LNCaP clone FGC (cell line): ENCODE measurements around the gene NOTCH4.

Experiments used
- DNase-seq: peaks from one replicate; pipeline ENCODE4 v3.0.0-alpha.2; 2011; ENCODE audit warnings: low read depth
- H3K4me3 ChIP-seq: 2 replicates; pipeline ENCODE4 v1.5.1; 2011; ENCODE audit warnings: mild to moderate bottlenecking, low read depth, low read length, control low read depth
- TF ChIP-seq, protein P1 (sequence below): IDR thresholded peaks from 2 replicates; pipeline ENCODE4 v1.5.1; 2012; ENCODE audit warnings: mild to moderate bottlenecking; ENCODE audit not compliant: control insufficient read depth, insufficient read depth; ENCODE audit errors: extremely low read depth

NOTCH4 gene

DNA sequence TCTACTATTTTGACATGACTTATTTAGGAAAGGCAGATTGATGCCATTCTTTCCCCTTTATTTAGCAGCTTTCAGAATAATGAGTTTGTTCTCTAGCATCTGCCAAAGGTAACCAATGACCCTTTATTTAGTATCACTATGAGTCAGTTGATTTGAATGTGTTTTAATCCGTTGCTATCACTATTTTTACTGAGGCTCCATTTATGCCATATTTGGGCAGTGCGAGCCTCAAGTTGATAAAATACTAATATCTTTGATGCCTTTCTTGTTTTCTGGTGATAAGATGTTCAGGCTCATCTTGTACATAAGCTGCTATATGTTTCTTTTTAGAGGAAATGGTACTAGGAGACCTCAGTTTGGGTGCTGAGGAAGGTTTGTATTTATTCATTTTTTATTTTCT is 15.6 kb upstream of the NOTCH4 start:
- TF ChIP-seq, protein P1, sequence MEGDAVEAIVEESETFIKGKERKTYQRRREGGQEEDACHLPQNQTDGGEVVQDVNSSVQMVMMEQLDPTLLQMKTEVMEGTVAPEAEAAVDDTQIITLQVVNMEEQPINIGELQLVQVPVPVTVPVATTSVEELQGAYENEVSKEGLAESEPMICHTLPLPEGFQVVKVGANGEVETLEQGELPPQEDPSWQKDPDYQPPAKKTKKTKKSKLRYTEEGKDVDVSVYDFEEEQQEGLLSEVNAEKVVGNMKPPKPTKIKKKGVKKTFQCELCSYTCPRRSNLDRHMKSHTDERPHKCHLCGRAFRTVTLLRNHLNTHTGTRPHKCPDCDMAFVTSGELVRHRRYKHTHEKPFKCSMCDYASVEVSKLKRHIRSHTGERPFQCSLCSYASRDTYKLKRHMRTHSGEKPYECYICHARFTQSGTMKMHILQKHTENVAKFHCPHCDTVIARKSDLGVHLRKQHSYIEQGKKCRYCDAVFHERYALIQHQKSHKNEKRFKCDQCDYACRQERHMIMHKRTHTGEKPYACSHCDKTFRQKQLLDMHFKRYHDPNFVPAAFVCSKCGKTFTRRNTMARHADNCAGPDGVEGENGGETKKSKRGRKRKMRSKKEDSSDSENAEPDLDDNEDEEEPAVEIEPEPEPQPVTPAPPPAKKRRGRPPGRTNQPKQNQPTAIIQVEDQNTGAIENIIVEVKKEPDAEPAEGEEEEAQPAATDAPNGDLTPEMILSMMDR, result no peak
- H3K4me3 ChIP-seq, result no peak overlapping the region
- no peak for DNase-seq

DNA sequence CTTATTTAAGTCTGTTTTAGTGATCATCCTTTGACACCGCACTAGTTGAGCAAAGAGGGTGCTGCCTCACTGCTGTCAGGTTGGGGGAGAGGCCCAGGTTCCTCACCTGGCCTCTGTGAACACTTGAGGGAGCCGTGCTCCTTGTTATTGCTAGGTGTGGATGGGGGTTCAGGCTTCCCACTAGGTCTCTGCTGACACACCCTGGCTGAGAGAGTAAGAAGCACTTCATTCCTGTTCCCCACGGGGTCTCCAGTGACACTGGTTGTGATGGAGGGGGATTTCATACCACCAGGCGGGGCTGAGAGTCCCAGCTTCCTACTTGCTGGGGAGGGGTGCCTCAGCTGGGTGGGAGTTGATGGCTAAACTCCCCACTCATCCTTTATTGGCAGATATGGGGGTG is 11.1 kb upstream of the NOTCH4 start:
- TF ChIP-seq, protein P1, result no peak
- DNase-seq, result no peak
- no peak overlapping the region for H3K4me3 ChIP-seq

DNA sequence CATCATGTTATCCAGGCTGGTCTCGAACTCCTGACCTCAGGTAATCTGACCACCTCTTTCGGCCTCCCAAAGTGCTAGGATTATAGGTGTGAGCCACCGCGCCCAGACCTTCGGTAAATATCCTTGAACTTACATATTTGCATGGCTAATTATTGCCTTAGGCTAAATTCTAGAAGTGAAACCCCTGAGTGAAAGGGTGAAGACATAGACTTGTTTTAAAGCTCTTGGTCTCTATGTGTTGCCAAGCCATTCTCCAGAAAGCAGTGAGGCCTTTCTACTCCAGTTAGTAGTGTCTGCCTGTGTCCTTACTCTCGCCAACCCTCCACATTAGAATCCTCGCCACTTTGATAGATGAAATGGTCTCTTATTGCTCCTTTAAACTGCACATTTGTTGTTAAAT is 2.6 kb upstream of the NOTCH4 start:
- DNase-seq, result no peak
- TF ChIP-seq, protein P1, result no peak
- H3K4me3 ChIP-seq, result no peak overlapping the region

DNA sequence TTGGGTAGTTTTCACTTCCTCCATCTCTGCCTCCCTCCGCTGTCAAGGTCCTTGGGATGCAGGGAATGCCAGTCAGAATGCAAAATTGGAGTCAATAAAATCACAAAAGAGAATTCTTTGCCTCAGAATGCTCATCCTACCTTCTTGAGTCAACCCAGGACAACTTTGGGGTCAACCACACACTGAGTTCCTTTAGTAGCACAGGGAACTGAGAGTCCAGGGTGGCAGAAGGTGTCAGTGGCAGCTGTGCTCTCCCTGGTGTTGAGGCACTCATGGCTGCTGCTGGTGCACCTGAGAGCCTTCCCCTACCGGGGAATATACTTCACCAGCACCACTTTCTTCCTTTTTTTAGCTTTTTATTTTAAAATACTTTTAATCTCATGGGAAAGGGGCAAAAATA is 829 bp upstream of the NOTCH4 start:
- H3K4me3 ChIP-seq, result no peak overlapping the region
- no peak for DNase-seq
- TF ChIP-seq, protein P1, result no peak

DNA sequence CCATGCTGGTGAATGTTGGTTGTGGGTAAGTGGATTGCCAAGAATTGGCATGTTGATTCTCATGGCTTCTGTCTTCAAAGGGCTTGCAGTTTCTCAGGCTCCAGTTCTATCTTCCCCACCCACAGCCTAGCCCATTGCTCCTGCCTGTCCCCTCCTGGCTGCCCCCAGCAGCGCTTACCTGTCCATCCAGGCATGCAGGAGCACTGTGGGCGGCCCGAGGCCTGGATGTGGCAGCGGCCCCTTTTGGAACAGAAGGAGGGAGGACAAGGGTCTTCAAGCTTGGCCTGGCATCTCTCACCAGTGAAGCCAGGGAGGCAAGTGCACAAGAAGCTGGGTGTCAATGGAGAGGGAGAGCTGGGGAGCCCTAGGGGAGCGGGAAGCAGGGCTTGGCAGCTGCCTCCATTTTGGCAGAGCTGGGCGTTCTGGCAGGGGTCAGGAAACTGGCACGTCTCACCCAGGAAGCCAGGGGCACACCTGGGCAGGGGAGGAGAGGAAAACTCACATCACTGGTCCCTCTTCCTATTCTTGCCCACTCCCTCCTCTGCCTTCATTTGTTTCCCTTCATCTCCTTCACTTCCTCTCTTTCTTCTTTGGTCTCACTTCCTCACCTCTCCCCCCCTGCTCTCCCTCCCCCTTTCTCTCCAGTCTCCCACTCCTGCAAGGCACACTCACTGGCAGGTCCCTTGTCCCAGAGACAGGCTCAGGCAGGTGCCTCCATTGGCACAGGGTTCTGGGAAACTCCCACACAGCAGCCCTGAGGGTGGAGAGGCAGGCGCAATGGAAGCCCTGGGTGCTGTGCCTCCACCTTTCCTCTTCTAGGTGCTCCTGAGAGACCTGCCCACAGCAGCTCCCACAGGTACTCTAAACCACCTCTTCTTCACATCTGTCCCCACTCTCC is 1.3 kb downstream of the NOTCH4 start:
- DNase-seq, result no peak

DNA sequence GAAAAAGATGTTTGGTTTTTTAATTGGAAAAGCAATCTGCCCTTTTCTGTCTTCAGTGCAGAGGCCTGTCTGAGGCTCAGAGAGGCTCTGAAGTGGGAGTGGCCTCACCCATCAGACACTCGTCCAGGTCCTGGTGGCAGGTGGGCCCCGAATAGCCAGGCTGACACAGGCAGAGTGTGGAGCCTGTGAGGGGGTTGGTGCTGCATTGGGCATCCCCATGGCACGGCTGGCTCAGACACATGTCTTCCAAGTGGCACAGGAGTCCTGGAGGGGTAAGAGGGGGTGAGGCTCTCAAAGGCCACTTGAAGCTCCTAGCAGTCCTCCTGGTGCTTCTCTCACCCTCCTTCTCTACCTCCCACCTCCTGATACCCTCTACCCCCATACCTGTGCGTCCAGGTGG is 3.8 kb downstream of the NOTCH4 start:
- no peak overlapping the region for H3K4me3 ChIP-seq
- no peak for DNase-seq
- TF ChIP-seq, protein P1, result no peak

More for the DNA sequence above, 1.3 kb downstream of the NOTCH4 start:
- TF ChIP-seq, protein P1, result no peak
- H3K4me3 ChIP-seq, result no peak overlapping the region

DNA sequence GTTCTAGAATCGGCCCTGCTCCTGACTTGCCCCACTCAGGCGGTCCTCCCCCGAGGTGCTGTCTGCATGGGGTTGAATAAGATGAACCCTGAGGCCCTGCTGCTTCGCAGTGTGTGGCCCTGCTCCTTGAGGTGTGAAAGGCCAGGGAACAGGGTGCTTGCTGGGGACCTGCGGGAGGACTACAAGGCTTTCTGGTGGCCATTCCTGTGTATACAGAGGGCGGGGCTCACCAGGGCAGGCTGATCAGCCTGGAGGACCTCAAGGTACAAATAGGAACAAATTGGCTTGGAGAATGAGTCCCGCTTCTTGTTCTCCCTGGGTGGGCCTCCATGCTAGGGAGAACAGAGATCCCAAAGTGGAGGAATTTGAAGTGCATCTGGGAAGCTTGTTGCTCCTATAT is 5.7 kb downstream of the NOTCH4 start:
- TF ChIP-seq, protein P1, result no peak

More for the DNA sequence above, 5.7 kb downstream of the NOTCH4 start:
- H3K4me3 ChIP-seq, result no peak overlapping the region
- no peak for DNase-seq
